Measurements from ENCODE around the gene TMEM231. TPM values are rescaled to one million over a fixed set of nuclear protein-coding genes. Genes with fewer than 3 reads are reported as not detected.

TMEM231 gene
- polyA plus RNA-seq, 1 experiment: 10.6 TPM

DNA sequence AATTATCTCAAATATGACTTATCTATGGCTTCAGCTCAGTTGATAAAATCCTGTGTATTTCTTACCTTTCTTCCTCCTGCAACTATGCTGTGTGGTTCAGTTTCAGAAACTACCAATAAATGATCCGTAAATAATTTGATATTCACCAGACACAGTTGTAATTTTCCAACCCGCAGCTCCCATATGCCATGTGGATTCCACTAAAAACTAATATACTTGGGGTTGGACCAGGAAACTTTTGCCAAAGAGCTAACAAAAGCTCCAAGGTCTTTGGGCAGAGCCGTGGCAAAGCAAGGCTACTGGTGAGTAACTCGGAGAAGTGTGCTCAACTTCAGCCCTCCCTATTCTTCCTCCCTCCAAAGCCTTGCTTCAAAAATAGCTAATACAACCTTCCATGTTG lies 58.5 kb downstream of the TMEM231 start:
- Histone ChIP-seq H3K27ac (ENCODE audit: low read depth, low read length) (no peak overlapping the region), H3K9me3 (ENCODE audit: control insufficient read depth, insufficient read depth, low read length) (no peaks in the 10 kb centered on the region; the same call in 1 of the 2 replicates), H3K27me3 (ENCODE audit: control insufficient read depth, insufficient read depth, low read length) (peaks cover 14% of the 10 kb centered on the region), H3K4me3 (ENCODE audit: low read depth, low read length) (no peak overlapping the region)
- CTCF ChIA-PET: interaction anchor here (1.1 to 2.5 kb wide), 3 partner anchors 20 to 33 kb away, joined by 7 to 27 read pairs (median 7); partner anchors contain the start of gene TMEM170A
- TF ChIP-seq, protein P1, sequence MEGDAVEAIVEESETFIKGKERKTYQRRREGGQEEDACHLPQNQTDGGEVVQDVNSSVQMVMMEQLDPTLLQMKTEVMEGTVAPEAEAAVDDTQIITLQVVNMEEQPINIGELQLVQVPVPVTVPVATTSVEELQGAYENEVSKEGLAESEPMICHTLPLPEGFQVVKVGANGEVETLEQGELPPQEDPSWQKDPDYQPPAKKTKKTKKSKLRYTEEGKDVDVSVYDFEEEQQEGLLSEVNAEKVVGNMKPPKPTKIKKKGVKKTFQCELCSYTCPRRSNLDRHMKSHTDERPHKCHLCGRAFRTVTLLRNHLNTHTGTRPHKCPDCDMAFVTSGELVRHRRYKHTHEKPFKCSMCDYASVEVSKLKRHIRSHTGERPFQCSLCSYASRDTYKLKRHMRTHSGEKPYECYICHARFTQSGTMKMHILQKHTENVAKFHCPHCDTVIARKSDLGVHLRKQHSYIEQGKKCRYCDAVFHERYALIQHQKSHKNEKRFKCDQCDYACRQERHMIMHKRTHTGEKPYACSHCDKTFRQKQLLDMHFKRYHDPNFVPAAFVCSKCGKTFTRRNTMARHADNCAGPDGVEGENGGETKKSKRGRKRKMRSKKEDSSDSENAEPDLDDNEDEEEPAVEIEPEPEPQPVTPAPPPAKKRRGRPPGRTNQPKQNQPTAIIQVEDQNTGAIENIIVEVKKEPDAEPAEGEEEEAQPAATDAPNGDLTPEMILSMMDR (IDR thresholded peaks at IDR 0.05; ENCODE audit: low read depth, low read length): no peak
- DNase-seq (ENCODE audit: low read depth, low spot score): no peak
- POLR2A ChIA-PET: no interaction called here

DNA sequence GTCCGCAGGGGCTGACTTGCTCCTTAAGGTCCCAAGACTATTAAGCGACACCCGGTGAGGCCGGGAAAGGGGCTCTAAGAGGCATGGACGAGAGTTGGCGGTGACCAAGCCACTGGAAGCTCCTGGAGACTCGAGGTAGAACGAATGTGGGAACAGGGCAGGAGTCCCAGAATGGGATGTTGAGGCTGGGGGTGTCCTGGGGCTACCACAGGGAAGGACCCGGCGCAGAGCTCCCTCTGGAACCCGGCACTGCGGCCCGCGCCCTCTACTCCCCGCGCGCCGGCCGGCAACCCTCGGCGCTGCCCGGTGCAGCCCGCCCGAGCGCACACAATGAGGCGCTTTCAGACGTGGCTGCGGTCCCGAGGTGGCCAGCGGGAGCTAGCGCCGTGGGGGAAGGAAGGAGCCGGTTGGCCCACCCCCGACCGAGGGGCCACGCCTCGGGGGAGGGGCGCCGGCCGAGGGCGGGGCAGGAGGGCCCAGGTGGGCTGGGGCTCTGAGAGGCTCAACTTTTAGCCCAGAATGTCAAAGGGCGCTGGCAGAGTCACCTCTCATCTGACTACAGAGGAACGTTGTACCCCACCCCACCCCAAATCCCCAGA lies 60.9 kb downstream of the TMEM231 start, which contains the start of gene CHST6:
Gene CHST6 (minus strand): TSS at position 366 of the 599 bp plus-strand sequence. CDS start 15,613 bp downstream, outside the sequence.
- CTCF ChIA-PET: interaction anchor here (0.5 to 1.9 kb wide), 5 partner anchors 22 to 269 kb away, joined by 3 to 7 read pairs (median 4); no protein-coding TSS in a partner anchor
- DNase-seq (ENCODE audit: low read depth, low spot score): no peak

DNA sequence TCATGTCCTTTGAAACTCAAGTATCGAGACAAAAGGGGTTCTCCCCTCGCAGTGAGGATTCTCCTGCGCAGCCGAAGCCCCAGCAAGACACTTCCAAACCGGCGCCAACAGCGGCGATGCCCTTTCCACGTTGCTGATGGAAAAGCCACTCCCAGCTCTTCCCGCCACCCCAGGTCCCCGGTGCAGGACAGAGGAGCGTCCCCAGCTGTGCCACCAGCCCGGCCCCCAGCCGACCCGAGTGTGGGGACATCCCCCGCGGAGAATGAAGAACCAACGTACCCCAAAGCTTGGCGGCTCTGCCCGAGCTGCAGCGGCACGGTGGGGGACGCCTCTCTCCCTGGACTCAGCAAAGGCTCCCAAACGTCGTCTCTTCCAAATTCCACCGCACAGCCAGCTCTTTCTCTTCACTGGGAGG lies 61.4 kb downstream of the TMEM231 start:
- TF ChIP-seq, protein P1 (IDR thresholded peaks at IDR 0.05; ENCODE audit: low read depth, low read length): no peak
- Histone ChIP-seq H3K27me3 (ENCODE audit: control insufficient read depth, insufficient read depth, low read length) (peaks cover 14% of the 10 kb centered on the region), H3K27ac (ENCODE audit: low read depth, low read length) (no peak overlapping the region), H3K9me3 (ENCODE audit: control insufficient read depth, insufficient read depth, low read length) (no peaks in the 10 kb centered on the region; the same call in 1 of the 2 replicates), H3K4me3 (ENCODE audit: low read depth, low read length) (peak overlapping the region; percentile 41)
- DNase-seq (ENCODE audit: low read depth, low spot score): no peak
- ChIA-PET CTCF (interaction anchor here (0.5 to 1.9 kb wide), 5 partner anchors 22 to 269 kb away, joined by 3 to 7 read pairs (median 4); no protein-coding TSS in a partner anchor), POLR2A (interaction anchor here (0.6 to 0.9 kb wide), 2 partner anchors 13 to 23 kb away, joined by 3 to 4 read pairs; no protein-coding TSS in a partner anchor)

More for the DNA sequence above, 60.9 kb downstream of the TMEM231 start, which contains the start of gene CHST6:
- H3K27me3 ChIP-seq (ENCODE audit: control insufficient read depth, insufficient read depth, low read length): peaks cover 14% of the 10 kb centered on the region
- H3K4me3 ChIP-seq (ENCODE audit: low read depth, low read length): peak within 1 kb of the TSS; percentile 41
- POLR2A ChIA-PET: interaction anchor here (0.6 to 0.9 kb wide), 2 partner anchors 13 to 22 kb away, joined by 3 to 4 read pairs; no protein-coding TSS in a partner anchor
- H3K27ac ChIP-seq (ENCODE audit: low read depth, low read length): no peak within 1 kb of the TSS
- H3K9me3 ChIP-seq (ENCODE audit: control insufficient read depth, insufficient read depth, low read length): no peaks in the 10 kb centered on the region; the same call in 1 of the 2 replicates
- TF ChIP-seq, protein P1 (IDR thresholded peaks at IDR 0.05; ENCODE audit: low read depth, low read length): no peak

DNA sequence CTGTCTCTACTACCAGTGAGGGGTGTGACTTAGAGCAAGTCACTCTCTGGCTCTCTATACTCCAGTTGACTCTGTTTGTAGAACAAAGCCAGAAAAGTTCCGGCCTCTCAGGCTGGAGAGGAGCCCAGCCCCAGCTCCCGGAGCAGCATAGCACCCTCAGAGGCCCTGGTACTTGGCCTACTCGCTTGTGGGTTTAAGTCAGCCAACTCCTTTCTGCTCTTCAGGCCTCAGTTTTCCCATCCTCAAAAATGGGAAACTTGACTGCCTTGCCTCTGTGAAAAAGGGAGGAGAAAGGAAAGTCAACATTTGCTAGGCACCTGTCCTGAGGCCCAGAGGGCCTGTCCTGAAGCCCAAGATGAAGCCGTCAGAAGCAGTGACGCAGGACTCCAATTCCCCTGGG lies 61.9 kb downstream of the TMEM231 start:
- CTCF ChIA-PET: interaction anchor here (0.5 to 1.9 kb wide), 2 partner anchors 23 to 28 kb away, joined by 3 to 7 read pairs; no protein-coding TSS in a partner anchor
- no peak overlapping the region for H3K4me3 ChIP-seq (ENCODE audit: low read depth, low read length)
- POLR2A ChIA-PET: no interaction called here
- H3K27me3 ChIP-seq (ENCODE audit: control insufficient read depth, insufficient read depth, low read length): peaks cover 14% of the 10 kb centered on the region
- H3K9me3 ChIP-seq (ENCODE audit: control insufficient read depth, insufficient read depth, low read length): no peaks in the 10 kb centered on the region; the same call in 1 of the 2 replicates
- TF ChIP-seq, protein P1 (IDR thresholded peaks at IDR 0.05; ENCODE audit: low read depth, low read length): no peak
- no peak overlapping the region for H3K27ac ChIP-seq (ENCODE audit: low read depth, low read length)
- no peak for DNase-seq (ENCODE audit: low read depth, low spot score)

DNA sequence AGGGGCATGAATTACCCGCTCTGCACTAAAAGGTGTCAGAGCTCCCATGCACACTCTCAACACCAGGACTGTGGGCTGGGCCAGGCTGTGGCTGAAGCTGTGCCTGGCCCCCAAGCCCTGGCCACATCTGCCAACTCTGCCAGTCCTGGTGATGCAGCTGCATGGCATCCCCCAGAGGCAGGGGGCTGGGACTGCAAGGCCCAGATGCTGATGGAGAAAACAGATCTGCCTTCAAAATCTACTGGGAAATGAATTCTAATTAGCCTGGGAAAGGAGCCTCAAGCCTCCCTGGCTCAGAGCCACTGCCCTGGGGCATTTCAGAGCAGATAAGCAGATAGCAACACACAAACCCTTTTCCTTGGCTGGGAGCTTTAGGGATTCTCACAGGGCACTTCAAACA lies 64.2 kb downstream of the TMEM231 start:
- CTCF ChIA-PET: interaction anchor here (1.4 kb wide), 1 partner anchor 27 kb away, joined by 4 read pairs; the partner anchor contains the start of gene TMEM170A
- POLR2A ChIA-PET: no interaction called here
- DNase-seq (ENCODE audit: low read depth, low spot score): no peak

More for the DNA sequence above, 64.2 kb downstream of the TMEM231 start:
- Histone ChIP-seq H3K27me3 (ENCODE audit: control insufficient read depth, insufficient read depth, low read length) (peaks cover 14% of the 10 kb centered on the region), H3K27ac (ENCODE audit: low read depth, low read length) (no peak overlapping the region), H3K4me3 (ENCODE audit: low read depth, low read length) (no peak overlapping the region), H3K9me3 (ENCODE audit: control insufficient read depth, insufficient read depth, low read length) (no peaks in the 10 kb centered on the region; the same call in 1 of the 2 replicates)
- TF ChIP-seq, protein P1 (IDR thresholded peaks at IDR 0.05; ENCODE audit: low read depth, low read length): no peak
